Measurements from ENCODE around the gene MAP1B.

Gene MAP1B

GRCh38 chr5:72101828-72102227, 5.4 kb upstream of the MAP1B start:
- ChIA-PET CTCF (no interaction called here), POLR2A (no interaction called here)
- TF ChIP-seq BHLHE40 (IDR thresholded peaks at IDR 0.05; ENCODE audit: borderline replicate concordance) = no peak
- DNase-seq (ENCODE audit: extremely low spot score) = no peak

GRCh38 chr5:72106817-72107130, 501 bp upstream of the MAP1B start:
- no peak for TF ChIP-seq FOXA1 (IDR thresholded peaks at IDR 0.05)
- no peak for TF ChIP-seq L3MBTL2 (conservative IDR thresholded peaks at IDR 0.05)
- TF ChIP-seq ZNF384 (IDR thresholded peaks at IDR 0.05) = no peak
- TF ChIP-seq BHLHE40 (IDR thresholded peaks at IDR 0.05; ENCODE audit: borderline replicate concordance) = no peak
- no peak for TF ChIP-seq SUZ12 (IDR thresholded peaks at IDR 0.05)
- no peak for TF ChIP-seq SP1 (IDR thresholded peaks at IDR 0.05)
- no peak for TF ChIP-seq FOXM1 (IDR thresholded peaks at IDR 0.05; ENCODE audit: borderline replicate concordance)
- TF ChIP-seq TARDBP (IDR thresholded peaks at IDR 0.05) = no peak
- no peak for TF ChIP-seq ELF4 (IDR thresholded peaks at IDR 0.05)
- TF ChIP-seq PKNOX1 (IDR thresholded peaks at IDR 0.05) = no peak
- TF ChIP-seq CTBP1 (IDR thresholded peaks at IDR 0.05; ENCODE audit: borderline replicate concordance) = no peak; the same call in 1 of the 2 replicates
- TF ChIP-seq ARNT (IDR thresholded peaks at IDR 0.05) = no peak
- no peak for TF ChIP-seq LEF1 (IDR thresholded peaks at IDR 0.05; ENCODE audit: borderline replicate concordance)
- no peak for TF ChIP-seq NFRKB (IDR thresholded peaks at IDR 0.05)
- ChIA-PET CTCF (no interaction called here), POLR2A (interaction anchor here (0.5 kb wide), 1 partner anchor 22 kb away, joined by 3 read pairs; no protein-coding TSS in a partner anchor)
- DNase-seq (ENCODE audit: extremely low spot score) = no peak

- POLR2A ChIA-PET = interaction anchor here (0.7 to 1.3 kb wide), 3 partner anchors 23 to 200 kb away, joined by 3 to 4 read pairs (median 3); no protein-coding TSS in a partner anchor
- peak; percentile 32 for DNase-seq (ENCODE audit: extremely low spot score)
These were observed 576 bp downstream of the MAP1B start for GRCh38 chr5:72107901-72108201.

GRCh38 chr5:72108202-72109061, 1.2 kb downstream of the MAP1B start:
- peak; percentile 52; the same call in 1 of the 2 replicates for TF ChIP-seq FOXM1 (IDR thresholded peaks at IDR 0.05; ENCODE audit: borderline replicate concordance)
- no peak for TF ChIP-seq TARDBP (IDR thresholded peaks at IDR 0.05)
- TF ChIP-seq L3MBTL2 (conservative IDR thresholded peaks at IDR 0.05) = 0 out of 2 replicates have a peak, but pooled peaks have one; percentile 1
- POLR2A ChIA-PET = interaction anchor here (0.6 to 1.3 kb wide), 4 partner anchors 14 to 200 kb away, joined by 3 to 4 read pairs (median 3); no protein-coding TSS in a partner anchor
- CTCF ChIA-PET = no interaction called here
- peak; percentile 62 for DNase-seq (ENCODE audit: extremely low spot score)

More at GRCh38 chr5:72107901-72108201, 576 bp downstream of the MAP1B start:
- TF ChIP-seq L3MBTL2 (conservative IDR thresholded peaks at IDR 0.05) (peak; percentile 56; the same call in 1 of the 2 replicates), ELF4 (IDR thresholded peaks at IDR 0.05) (no peak)
- CTCF ChIA-PET = no interaction called here

GRCh38 chr5:72109062-72109411, 1.8 kb downstream of the MAP1B start:
- POLR2A ChIA-PET = no interaction called here
- no peak for DNase-seq (ENCODE audit: extremely low spot score)
- CTCF ChIA-PET = no interaction called here
- TF ChIP-seq ZNF384 (IDR thresholded peaks at IDR 0.05) = 0 out of 2 replicates have a peak, but pooled peaks have one; percentile 11
- no peak for TF ChIP-seq SP1 (IDR thresholded peaks at IDR 0.05)

GRCh38 chr5:72109625-72110024, 2.4 kb downstream of the MAP1B start:
- ChIA-PET POLR2A (no interaction called here), CTCF (no interaction called here)
- DNase-seq (ENCODE audit: extremely low spot score) = no peak
- no peak for TF ChIP-seq TARDBP (IDR thresholded peaks at IDR 0.05)
- no peak for TF ChIP-seq ARNT (IDR thresholded peaks at IDR 0.05)
- no peak for TF ChIP-seq FOXM1 (IDR thresholded peaks at IDR 0.05; ENCODE audit: borderline replicate concordance)
- TF ChIP-seq SUZ12 (IDR thresholded peaks at IDR 0.05) = no peak
- no peak for TF ChIP-seq BHLHE40 (IDR thresholded peaks at IDR 0.05; ENCODE audit: borderline replicate concordance)
- TF ChIP-seq LEF1 (IDR thresholded peaks at IDR 0.05; ENCODE audit: borderline replicate concordance) = no peak
- TF ChIP-seq SP1 (IDR thresholded peaks at IDR 0.05) = no peak
- TF ChIP-seq PKNOX1 (IDR thresholded peaks at IDR 0.05) = no peak
- TF ChIP-seq FOXA1 (IDR thresholded peaks at IDR 0.05) = no peak
- no peak for TF ChIP-seq NFRKB (IDR thresholded peaks at IDR 0.05)
- no peak for TF ChIP-seq ZNF384 (IDR thresholded peaks at IDR 0.05)
- TF ChIP-seq HDGF (IDR thresholded peaks at IDR 0.05; ENCODE audit: borderline replicate concordance) = no peak
- no peak for TF ChIP-seq L3MBTL2 (conservative IDR thresholded peaks at IDR 0.05)
- no peak for TF ChIP-seq ELF4 (IDR thresholded peaks at IDR 0.05)
- no peak for TF ChIP-seq FOXK2 (IDR thresholded peaks at IDR 0.05)
- TF ChIP-seq CTBP1 (IDR thresholded peaks at IDR 0.05; ENCODE audit: borderline replicate concordance) = no peak

- ChIA-PET POLR2A (no interaction called here), CTCF (no interaction called here)
- DNase-seq (ENCODE audit: extremely low spot score) = no peak
- TF ChIP-seq ARNT (IDR thresholded peaks at IDR 0.05) (no peak), PKNOX1 (IDR thresholded peaks at IDR 0.05) (peak; percentile 33)
These were observed 3.2 kb downstream of the MAP1B start for GRCh38 chr5:72110394-72111013.
